Right cardiac atrium (tissue), 5 donors: ENCODE data around the gene PNKD. TPM values are rescaled to one million over a fixed set of nuclear protein-coding genes. Genes with fewer than 3 reads are reported as not detected.

Source experiments
- ATAC-seq, 2 donors: fragments of 200-7000 bp; cut with Tn5 transposase; one replicate each; pipeline versions ENCODE4 v1.8.0 to v1.9.1; 2020; ENCODE audit warnings: moderate library complexity in 2 of 2, mild to moderate bottlenecking in 1 of 2
- DNase-seq, 3 donors: peaks; one replicate each; pipeline ENCODE4 v3.0.0-alpha.2; 2020
- H3K27ac ChIP-seq: one replicate; pipeline ENCODE4 v1.5.1; 2013; ENCODE audit warnings: mild to moderate bottlenecking, low read length, control low read depth, moderate library complexity
- H3K27me3 ChIP-seq: one replicate; pipeline ENCODE4 v1.6.1; 2013; ENCODE audit not compliant: control insufficient read depth, insufficient read depth
- H3K4me1 ChIP-seq: one replicate; pipeline ENCODE4 v1.6.1; 2013; ENCODE audit warnings: low read length; ENCODE audit not compliant: control insufficient read depth, insufficient read depth
- H3K4me3 ChIP-seq: one replicate; pipeline ENCODE4 v1.5.1; 2013; ENCODE audit warnings: low read length, control low read depth
- H3K9me3 ChIP-seq: one replicate; pipeline ENCODE4 v1.6.1; 2013; ENCODE audit warnings: low read length; ENCODE audit not compliant: control insufficient read depth
- WGBS: extraction: QIAGEN DNeasy Blood & Tissue Kit; methylation state at CpG from one replicate; pipeline ENCODE4 v1.1.7; 2013; 5-methylcytosine and 5-hydroxymethylcytosine counted together
- intact Hi-C, 4 donors: fragments of 100-400 bp; cut with DNase I; formaldehyde crosslinking; loops; one replicate each; pipeline versions ENCODE4 v1.11.0 to v1.14.0; 2022 to 2023
- polyA plus RNA-seq: library from polyadenylated mRNA; stranded (reverse); fragments of 200-250 nt; gene quantifications from one replicate; pipeline ENCODE4 v1.2.3, GENCODE V29; 2013
- total RNA-seq, 4 donors: library from RNA; stranded (reverse); fragmentation: NEBNext Ultra II Directional; extraction: Animal tissue kit (Norgen Biotek cat#: 25700); gene quantifications; one replicate each; pipeline ENCODE4 v1.2.1, GENCODE V29; 2021
- donor health status: healthy with polysubstance abuse.
- donor health status: DM: no; HTN: yes; CAD: no.
- donor health status: DM: no; HTN: no; CAD: no.
- donor health status: DM: no; HTN: yes; CAD: no; lungs with severe emphysema.
- donor health status: DM: yes; HTN: yes; CAD: no.

PNKD gene
- total and polyA plus RNA-seq, 5 donors = 69.3 to 157 (median 85.5) TPM

GRCh38 chr2:218386505-218387368 is 116.4 kb downstream of the PNKD start:
- ATAC-seq = peak in 1 of 2 donors; percentile 3
- no peaks in the 10 kb centered on the region for H3K4me1 ChIP-seq
- 76% methylated on average over 23 of the region's 23 CpGs for WGBS

GRCh38 chr2:218387369-218388194 is 117.3 kb downstream of the PNKD start:
- intact Hi-C loops = no loop called here
- Histone ChIP-seq H3K4me3 (peak overlapping the region; percentile 37), H3K9me3 (no peaks in the 10 kb centered on the region), H3K4me1 (no peaks in the 10 kb centered on the region), H3K27me3 (no peaks in the 10 kb centered on the region), H3K27ac (peak overlapping the region; percentile 34)
- peak; percentile 72 to 87 (median 87) for DNase-seq
- peak; percentile 87 to 90 for ATAC-seq
- WGBS = 11% methylated on average over 38 of the region's 38 CpGs

More at GRCh38 chr2:218386505-218387368, 116.4 kb downstream of the PNKD start:
- no peaks in the 10 kb centered on the region for H3K27me3 ChIP-seq
- H3K27ac ChIP-seq = no peak overlapping the region
- intact Hi-C loops = no loop called here
- H3K4me3 ChIP-seq = no peak overlapping the region
- DNase-seq = peak in 1 of 3 donors; percentile 46
- no peaks in the 10 kb centered on the region for H3K9me3 ChIP-seq

- 92% methylated on average over 17 of the region's 17 CpGs for WGBS
- ATAC-seq = no peak
- H3K4me1 ChIP-seq = no peaks in the 10 kb centered on the region
These were observed 119.2 kb downstream of the PNKD start for GRCh38 chr2:218389333-218390150.

GRCh38 chr2:218391202-218391601 is 120.9 kb downstream of the PNKD start:
- WGBS = 95% methylated on average over 23 of the region's 23 CpGs
- peak in 2 of 3 donors; percentile 59 to 61 for DNase-seq
- Histone ChIP-seq H3K9me3 (no peaks in the 10 kb centered on the region), H3K4me1 (no peaks in the 10 kb centered on the region), H3K27me3 (no peaks in the 10 kb centered on the region), H3K27ac (no peak overlapping the region), H3K4me3 (no peak overlapping the region)
- no peak for ATAC-seq
- intact Hi-C loops = loop anchor here in 1 of 4 donors (10.0 kb wide), 1 partner anchor 96 kb away; the partner anchor contains the start of gene TMBIM1

More at GRCh38 chr2:218389333-218390150, 119.2 kb downstream of the PNKD start:
- no peak overlapping the region for H3K4me3 ChIP-seq
- H3K27ac ChIP-seq = no peak overlapping the region
- DNase-seq = no peak
- no peaks in the 10 kb centered on the region for H3K27me3 ChIP-seq
- H3K9me3 ChIP-seq = no peaks in the 10 kb centered on the region
- intact Hi-C loops = loop anchor here in 1 of 4 donors (10.0 kb wide), 1 partner anchor 95 kb away; the partner anchor contains the start of gene TMBIM1

- Histone ChIP-seq H3K27me3 (no peaks in the 10 kb centered on the region), H3K9me3 (no peaks in the 10 kb centered on the region), H3K4me3 (no peak overlapping the region), H3K4me1 (no peaks in the 10 kb centered on the region), H3K27ac (no peak overlapping the region)
- WGBS = 88% methylated on average over 5 of the region's 5 CpGs
- DNase-seq (no peak), ATAC-seq (no peak)
- intact Hi-C loops = loop anchor here in 1 of 4 donors (10.0 kb wide), 1 partner anchor 98 kb away; the partner anchor contains the start of gene TMBIM1
These were observed 122.1 kb downstream of the PNKD start for GRCh38 chr2:218392459-218392858.

- no peaks in the 10 kb centered on the region for H3K27me3 ChIP-seq
- WGBS = 76% methylated on average over 16 of the region's 16 CpGs
- no peak overlapping the region for H3K4me3 ChIP-seq
These were observed 122.7 kb downstream of the PNKD start for GRCh38 chr2:218392891-218393462.

GRCh38 chr2:218393750-218394290 is 123.5 kb downstream of the PNKD start:
- H3K4me1 ChIP-seq = no peaks in the 10 kb centered on the region
- DNase-seq (peak in 2 of 3 donors; percentile 60 to 63), ATAC-seq (no peak)
- no peak overlapping the region for H3K27ac ChIP-seq
- no peaks in the 10 kb centered on the region for H3K27me3 ChIP-seq
- no peak overlapping the region for H3K4me3 ChIP-seq
- no peaks in the 10 kb centered on the region for H3K9me3 ChIP-seq
- intact Hi-C loops = loop anchor here in 1 of 4 donors (10.0 kb wide), 1 partner anchor 99 kb away; the partner anchor contains the start of gene TMBIM1
- WGBS = 69% methylated on average over 8 of the region's 8 CpGs

More at GRCh38 chr2:218392891-218393462, 122.7 kb downstream of the PNKD start:
- peak in 2 of 3 donors; percentile 47 to 64 for DNase-seq
- intact Hi-C loops = loop anchor here in 1 of 4 donors (10.0 kb wide), 1 partner anchor 98 kb away; the partner anchor contains the start of gene TMBIM1
- Histone ChIP-seq H3K4me1 (no peaks in the 10 kb centered on the region), H3K9me3 (no peaks in the 10 kb centered on the region), H3K27ac (no peak overlapping the region)
- ATAC-seq = no peak

- ATAC-seq = no peak
- WGBS = 85% methylated on average over 13 of the region's 13 CpGs
- Histone ChIP-seq H3K27me3 (no peaks in the 10 kb centered on the region), H3K27ac (no peak overlapping the region), H3K9me3 (no peaks in the 10 kb centered on the region), H3K4me1 (no peaks in the 10 kb centered on the region), H3K4me3 (no peak overlapping the region)
- intact Hi-C loops = loop anchor here (5.0 to 10.0 kb wide), 2 partner anchors 100 to 102 kb away; partner anchors contain the start of gene TMBIM1 (in 4 of the 4)
- DNase-seq = peak in 2 of 3 donors; percentile 62 to 70
These were observed 124.2 kb downstream of the PNKD start for GRCh38 chr2:218394298-218395089.

- DNase-seq = no peak
- Histone ChIP-seq H3K27ac (no peak overlapping the region), H3K4me1 (no peaks in the 10 kb centered on the region), H3K4me3 (no peak overlapping the region), H3K27me3 (no peaks in the 10 kb centered on the region), H3K9me3 (no peaks in the 10 kb centered on the region)
- 80% methylated on average over 6 of the region's 6 CpGs for WGBS
- no peak for ATAC-seq
- intact Hi-C loops = loop anchor here (5.0 to 10.0 kb wide), 2 partner anchors 100 to 103 kb away; partner anchors contain the start of gene TMBIM1 (in 4 of the 4)
These were observed 124.7 kb downstream of the PNKD start for GRCh38 chr2:218395090-218395444.
